ENCODE results near the gene PRR36.
A peak's percentile ranks its signal among the peaks of the same experiment; 100 is the strongest.
"Not testable (repeated sequence)": the region's sequence is repeated elsewhere in the genome, so short reads cannot be mapped to it uniquely, and the experiment has no call there.

The PRR36 gene

DNA sequence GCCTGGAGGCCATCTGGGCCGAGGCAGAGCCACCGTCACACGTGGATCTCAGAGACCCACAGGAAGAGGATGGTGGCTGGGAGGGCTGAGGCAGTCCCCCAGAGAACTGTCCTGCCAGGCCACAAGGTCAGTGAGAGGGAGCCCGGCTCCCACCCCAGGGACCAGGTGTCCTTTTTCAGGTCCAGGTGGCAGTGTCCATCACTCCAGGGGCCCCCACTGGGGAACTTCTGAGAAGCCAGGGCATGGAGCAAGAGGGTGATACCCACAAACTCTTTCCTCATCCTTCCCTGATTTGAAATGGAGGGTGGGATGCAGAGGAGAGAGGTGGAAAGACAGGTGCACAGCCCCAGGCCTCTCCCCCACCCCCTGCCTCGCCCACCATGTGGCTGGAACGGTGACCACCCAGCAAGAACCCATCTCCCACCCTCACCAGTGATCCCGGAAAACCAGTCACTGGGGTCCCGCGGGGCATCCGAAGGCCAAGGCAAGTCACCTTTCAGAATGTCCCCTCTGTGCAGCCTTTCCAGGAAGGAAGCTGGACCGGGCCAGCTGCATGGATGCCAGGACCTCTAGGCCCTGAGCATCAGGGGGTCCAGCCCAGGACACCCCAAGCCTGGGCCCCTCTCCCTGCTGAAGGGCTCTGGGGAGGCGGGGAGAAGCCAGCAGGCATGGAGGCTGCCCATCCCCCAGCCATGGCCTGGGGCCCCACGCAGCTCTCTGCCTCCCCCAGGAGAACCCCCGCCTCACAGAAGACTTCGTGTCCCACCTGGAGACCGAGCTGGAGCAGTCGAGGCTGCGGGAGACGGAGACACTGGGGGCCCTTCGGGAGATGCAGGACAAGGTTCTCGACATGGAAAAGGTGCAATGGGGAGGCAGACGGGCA is 14.1 kb downstream of the PRR36 start:
- no peak for DNase-seq (ENCODE audit: low spot score)

DNA sequence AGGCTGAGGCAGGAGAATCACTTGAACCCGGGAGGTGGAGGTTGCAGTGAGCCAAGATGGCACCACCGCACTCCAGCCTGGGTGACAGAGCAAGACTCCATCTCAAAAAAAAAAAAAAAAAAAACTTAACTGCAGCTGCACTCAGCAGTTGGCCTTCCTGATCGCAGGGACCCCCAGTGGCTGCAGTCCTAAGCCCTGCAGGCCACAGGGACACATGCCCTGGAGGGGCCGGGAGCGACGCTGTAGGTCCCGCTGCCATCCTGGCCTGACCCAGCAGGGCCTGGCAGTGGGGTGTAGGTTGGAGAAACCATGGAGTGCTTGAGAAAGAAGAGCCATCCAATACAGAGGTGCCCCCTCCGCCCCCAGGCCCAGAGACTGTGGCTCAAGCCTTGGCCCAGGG is 15.1 kb downstream of the PRR36 start:
- not testable (repeated sequence) for DNase-seq (ENCODE audit: low spot score)

DNA sequence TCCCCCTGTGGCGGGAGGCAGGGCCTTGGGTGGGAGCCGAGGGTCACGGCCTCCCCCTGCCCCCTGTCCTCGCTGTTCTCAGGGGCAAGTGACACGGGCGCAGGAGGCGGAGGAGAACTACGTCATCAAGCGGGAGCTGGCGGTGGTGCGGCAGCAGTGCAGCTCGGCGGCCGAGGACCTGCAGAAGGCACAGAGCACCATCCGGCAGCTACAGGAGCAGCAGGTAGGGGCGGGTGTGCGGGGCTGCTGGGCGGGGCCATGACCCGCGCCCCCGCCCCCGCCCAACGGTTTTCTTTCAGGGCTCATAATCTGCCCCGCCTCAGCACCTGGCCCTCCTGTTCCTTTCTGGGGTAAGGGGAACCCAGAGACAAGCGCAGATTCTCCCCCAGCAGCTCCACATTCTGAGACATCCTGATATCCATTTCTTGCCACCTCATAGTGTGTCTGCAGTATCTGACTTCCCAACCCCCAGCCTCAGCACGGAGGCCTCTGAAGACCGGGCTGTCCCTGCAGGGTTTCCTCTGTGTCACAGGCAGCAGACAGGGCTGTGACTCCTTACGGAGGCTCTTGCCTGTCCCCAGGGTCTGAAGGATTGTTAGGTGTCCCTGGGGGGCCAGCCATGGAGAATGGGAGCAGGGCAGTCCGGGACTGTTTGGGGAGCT is 15.9 kb downstream of the PRR36 start:
- DNase-seq (ENCODE audit: low spot score) = no peak

DNA sequence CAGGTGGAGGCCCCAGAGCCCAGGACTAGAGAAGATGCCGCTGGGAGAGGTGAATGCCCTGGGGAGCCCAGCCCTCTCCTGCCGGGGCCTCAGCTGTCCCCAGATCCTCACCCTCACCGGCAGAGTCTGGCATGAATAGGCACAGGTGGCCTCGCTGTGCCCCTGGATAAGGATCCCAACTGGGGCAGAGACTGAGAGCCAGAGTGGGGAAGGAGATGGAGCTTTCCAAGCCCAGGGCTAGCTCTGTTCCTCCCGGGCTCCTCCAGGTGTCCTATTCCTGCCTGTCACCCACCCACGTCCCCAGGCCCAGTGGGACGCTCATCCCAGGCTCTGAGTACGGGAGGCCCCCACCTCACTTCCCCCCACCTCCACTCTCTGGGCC is 16.5 kb downstream of the PRR36 start:
- no peak for DNase-seq (ENCODE audit: low spot score)

DNA sequence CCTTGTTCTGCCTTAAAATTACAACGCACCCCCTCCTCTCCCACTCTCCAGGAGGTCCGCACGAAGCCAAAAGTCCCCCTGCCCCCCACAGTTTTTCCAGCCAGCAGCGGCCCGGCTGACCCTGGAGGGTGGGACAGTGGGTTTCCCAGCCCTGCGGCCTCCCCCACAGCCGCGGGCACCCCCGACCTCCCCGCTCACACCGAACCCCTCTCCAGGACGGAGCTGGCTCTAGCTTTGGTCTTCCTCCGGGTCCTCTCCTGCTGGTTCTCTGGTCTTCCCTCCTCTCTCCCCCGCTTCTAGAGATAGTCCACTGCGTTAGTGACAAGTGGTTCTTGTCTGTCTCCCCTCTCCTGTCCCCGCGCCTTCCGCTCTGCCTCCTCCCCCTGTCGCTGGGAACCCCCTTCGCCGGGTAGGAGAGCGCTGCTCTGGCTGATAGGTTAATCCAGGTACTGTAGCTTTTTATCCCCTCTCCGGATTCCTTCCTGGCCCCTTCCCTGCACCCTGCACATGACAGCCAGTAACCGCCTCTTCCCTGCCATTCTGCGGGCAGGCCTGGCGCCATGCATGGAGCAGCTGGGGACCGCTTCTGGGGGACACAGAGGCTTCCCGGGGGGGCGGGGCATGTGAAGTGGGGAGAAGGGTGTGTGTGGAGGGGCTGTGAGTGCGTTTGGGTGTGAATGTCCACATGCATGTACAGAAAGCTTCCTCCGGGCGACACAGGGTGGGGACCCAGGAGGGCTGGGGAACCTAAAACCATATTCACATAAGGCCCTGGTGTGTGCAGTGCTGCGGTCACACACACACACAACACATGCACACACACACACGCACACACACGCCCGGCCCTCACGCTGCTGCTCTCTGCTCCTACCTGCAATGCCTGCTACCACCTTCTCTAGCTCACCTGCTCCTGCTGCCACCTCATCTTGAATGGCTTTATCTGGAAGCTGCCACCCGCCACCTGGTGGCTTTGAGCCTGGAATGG is 17.2 kb downstream of the PRR36 start:
- DNase-seq (ENCODE audit: low spot score) = no peak

DNA sequence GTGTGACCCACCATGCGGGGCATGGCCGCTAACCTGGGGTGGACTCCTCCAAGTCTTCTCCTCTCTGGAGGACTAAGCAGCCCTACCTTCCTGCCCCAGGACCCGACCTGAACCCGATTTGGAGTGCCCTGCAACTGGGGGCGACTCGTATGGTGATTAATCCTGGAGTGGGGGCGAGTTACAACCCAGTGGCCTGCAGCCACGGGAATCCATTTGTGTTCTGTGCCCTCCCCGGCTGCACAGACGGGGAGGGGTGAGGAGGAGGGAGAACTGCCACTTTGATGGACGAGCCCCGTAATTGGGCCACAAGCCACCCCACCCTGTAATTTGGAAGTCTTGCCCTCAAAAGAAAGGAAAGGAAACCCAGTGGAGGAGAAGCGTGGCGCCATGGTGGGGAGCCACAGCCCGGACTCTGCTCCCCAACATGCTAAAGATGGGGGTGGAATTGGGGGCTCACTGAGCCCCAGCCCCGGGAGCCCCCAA is 18.0 kb downstream of the PRR36 start:
- no peak for DNase-seq (ENCODE audit: low spot score)

DNA sequence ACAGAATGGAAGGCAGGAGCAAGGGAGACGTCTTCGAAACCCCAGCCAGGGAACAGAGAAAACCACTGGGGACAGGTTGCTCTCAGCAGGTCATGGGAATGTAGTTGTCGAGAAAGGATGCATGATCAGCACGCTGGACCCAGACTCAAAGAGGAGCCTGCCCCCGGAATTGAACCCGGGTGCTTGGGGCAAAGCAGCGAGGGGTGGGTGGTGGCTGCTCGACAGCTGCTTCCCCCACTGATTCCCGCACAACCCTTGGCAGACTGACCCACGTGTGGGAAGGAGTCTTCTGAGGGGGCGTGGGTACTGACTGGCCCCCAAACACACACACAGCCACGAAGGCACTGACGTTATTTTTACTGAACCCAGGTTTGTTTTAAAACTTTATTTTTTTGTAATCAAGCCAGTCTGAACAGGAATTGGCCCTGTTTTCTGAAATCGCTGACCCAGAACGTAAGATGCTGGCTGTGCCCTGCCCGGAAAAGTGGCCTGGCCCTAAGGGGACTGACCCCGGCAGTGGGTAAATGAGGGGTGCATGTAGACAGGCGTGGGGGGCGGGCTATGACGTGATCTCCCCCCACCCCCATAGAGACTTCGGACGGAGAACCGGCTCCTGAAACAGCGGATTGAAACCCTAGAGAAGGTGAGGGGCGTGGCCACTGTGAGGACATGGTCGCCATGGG is 18.6 kb downstream of the PRR36 start:
- DNase-seq (ENCODE audit: low spot score) = no peak

DNA sequence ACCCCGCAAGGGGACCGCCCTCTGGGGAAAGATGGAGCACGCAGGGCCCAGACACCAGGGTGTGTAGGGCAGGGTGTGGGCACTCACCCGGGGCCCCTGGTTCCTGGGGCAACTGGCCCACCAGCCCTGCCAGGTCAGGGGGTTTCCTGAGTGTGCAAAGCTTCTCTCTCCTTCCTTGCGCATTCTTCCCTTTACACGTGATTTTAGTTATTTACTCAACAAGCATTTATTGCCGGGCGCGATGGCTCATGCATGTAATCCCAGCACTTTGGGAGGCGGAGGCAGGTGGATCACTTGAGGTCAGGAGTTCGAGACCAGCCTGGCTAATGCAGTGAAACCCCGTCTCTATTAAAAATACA is 20.4 kb downstream of the PRR36 start:
- no peak for DNase-seq (ENCODE audit: low spot score)

DNA sequence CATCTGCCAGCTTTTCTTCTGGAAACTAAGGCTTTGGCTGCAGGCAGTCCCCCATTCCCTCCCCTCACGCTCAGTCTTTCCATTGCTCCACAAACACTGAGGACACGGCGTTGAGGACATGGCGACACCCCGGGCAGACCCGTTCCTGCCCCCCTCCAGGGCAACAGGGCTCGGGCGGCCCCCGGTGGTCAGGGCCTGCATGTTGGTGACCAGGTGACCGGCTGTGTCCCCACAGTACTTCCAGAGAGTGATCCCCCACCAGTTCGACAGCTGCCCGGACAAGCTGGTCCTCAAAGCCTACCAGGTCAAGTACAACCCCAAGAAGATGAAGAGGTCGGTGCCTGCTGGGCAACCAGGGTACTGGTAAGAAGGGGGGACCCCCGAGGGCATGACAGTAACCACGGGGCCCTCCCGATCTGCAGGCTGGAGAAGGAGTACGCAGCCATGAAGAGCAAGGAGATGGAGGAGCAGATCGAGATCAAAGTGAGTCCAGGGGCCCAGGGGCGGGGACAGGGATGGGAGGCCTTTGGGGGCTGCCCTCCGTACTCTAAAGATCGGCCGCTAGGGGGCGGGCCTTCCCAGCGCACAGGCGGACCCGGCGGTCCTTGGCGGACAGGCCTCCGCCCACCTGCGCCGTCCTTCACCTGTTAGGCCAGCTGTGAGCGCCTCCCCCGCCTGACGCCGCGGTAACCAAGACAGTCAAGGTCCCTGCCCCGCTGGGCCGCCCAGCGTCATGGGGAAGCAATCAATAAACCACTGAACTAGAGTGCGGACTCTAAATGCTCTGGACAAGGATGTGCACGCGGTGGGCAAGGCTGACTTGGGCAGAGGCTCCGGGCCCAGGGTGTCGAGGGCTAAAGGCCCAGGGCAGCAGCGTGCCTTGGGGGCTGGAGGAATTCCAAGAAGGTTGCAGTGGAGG is 21.1 kb downstream of the PRR36 start:
- DNase-seq (ENCODE audit: low spot score) = peak; percentile 92

DNA sequence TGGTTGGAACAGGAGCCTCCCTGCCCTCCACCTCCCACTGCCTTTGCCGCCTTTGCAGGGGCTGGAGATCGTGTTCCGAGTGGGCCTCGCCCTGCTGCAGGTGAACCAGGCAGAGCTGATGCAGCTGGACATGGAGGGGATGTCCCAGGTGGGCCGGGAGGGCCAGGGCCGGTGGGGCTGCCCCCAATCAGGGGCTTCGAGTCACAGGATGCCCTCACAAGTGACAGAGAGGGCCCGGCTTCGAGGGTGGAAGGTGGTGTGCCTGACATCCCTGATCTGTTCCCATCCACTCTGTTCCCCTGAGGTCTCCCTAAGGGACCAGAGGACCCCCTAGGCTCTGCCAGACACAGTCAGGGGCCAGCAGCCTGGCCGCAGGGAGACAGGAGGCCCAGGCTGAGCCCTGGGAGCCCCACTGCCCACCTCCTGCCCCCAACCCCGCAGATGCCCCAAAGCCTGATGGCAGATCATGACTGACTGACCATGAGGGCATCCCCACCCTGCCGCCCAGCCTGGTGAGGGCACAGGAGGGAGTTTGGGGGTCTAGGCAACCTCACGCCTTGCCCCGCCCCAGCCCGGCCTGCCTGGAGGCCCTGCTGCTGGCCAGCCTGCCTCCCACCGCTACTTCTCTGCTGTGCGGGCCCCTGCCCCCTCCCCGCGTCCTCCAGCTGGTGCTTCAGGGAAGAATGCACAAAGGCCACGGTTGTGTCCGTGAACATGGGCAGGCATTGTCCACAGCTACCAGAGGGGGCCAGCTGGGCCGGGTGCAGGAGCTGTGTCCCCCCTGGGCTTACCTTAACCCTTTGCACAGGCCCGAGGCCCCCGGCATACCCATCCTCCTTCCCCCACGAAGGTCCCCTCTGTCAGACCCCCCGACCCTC is 22.3 kb downstream of the PRR36 start:
- DNase-seq (ENCODE audit: low spot score) = no peak

DNA sequence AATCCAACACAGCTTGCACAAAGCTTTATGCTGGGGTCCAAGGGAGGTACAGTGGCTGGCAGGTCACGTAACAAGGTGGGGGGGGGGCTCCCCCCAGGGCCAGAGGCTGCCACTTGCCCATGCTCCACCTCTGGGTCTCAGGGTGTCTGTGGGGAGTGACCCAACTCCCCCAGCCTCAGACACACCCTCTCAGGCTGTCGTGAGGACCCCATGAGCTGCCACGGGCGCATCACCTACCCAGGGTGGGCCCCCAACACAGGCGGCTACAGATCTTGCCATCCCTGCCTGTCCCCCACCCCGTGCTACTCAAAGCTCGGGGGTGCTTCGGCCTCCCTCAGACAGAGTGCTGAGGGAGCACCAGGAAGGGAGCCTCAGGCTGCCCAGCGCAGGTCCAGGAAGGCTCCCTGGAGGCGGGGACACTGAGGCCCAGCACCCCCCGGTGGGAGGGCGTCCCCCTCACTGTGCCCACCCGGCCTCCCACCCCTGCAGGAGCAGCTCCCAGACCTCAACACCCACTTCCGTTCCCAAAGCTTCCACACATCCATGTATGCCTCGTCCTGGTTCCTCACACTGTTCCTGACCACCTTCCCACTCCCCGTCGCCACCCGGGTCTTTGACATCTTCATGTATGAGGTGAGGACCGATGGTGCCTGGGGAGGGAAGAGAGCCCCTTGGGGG is 23.1 kb downstream of the PRR36 start:
- no peak for DNase-seq (ENCODE audit: low spot score)

DNA sequence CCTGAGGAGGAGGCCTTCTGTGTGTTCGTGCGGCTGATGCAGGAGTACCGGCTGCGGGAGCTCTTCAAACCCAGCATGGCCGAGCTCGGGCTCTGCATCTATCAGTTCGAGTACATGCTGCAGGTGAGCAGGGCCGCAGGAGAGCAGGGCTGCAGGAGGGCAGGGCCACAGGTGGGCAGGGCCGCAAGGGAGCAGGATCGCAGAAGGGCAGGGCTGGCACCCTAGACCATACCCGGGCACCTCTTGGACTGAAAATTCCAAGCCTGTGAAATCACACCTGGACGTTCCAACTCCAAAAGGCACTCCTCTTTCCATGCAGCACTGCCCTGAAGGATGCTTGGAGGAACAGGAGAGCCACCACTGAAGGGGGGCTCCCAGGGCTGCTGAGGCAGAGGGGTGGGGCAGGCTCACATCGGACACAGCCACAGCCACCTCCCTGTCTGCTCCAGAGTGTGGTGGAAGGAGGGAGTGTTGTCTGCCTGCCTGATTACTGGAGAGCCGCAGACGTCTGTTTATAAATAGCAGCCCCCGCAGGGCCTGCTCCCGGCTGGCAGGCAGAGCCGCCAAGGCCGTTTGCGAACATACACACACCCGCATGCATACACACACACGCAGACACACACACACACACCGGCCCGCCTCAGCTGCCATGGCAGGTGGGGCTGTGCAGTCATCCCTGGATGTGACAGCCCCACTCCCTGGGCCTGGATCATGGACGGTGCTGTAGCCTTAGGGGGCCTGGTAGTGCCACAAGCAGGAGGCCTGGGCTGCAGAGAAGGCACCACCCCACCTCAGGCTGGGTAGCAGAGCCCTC is 24.0 kb downstream of the PRR36 start:
- DNase-seq (ENCODE audit: low spot score) = no peak

DNA sequence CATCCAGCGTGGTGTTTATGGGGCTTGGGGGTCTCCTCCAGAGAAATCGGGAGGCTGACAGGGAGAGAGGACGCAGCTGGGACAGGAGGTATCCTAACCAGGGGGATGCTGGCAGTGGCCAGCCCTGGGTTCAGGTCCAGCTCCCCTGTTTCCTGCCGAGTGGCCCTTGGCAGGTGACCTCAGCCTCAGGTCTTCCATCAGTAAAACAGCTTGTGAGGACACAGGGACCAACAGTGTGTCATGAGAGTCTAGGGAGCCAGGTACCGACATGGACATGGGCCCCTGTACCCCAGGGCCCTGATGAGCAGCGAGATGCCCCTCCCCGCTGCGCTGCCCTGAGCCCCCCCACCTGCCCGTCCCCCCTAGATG is 24.6 kb downstream of the PRR36 start:
- DNase-seq (ENCODE audit: low spot score) = no peak

DNA sequence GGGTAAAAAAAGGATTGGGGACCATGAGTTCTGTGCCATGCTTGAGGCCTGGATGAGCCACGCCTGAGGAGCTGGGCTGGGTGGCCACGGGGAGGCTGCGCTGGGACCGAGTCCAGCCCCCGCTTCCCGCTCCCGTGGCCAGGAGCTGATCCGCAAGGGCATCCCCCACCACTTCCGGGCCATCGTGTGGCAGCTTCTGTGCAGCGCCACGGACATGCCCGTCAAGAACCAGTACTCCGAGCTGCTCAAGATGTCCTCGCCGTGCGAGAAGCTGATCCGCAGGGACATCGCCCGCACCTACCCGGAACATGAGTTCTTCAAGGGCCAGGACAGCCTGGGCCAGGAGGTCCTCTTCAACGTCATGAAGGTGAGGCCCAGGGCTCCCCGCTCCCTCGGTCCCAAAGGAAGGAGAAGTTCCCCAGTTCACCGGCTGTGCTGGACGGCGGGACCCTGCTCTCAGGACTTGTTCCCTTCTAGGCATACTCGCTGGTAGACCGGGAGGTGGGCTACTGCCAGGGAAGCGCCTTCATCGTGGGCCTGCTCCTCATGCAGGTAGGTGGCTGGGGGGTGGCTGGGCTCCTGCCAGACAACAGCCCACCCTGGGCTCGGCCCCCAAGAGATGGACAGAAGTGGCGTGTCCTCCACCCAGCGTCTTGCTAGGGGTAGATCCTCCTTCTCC is 25.3 kb downstream of the PRR36 start:
- DNase-seq (ENCODE audit: low spot score) = no peak

DNA sequence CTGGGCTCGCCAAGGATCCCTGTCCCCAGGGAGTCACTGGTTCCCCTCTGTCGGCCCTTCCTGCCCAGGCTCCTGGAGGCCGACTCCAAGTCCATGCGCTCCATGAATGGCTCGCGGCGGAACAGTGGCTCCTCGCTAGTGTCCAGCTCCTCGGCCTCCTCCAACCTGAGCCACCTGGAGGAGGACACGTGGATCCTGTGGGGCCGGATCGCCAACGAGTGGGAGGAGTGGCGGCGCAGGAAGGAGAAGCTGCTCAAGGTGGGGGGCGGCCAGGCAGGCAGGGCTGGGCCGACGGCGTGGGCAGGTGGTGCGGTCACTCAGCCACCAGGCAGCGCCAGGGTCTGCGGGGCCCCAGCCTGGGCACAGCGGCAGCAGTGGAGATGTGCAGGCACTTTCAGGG is 26.5 kb downstream of the PRR36 start:
- DNase-seq (ENCODE audit: low spot score) = no peak

DNA sequence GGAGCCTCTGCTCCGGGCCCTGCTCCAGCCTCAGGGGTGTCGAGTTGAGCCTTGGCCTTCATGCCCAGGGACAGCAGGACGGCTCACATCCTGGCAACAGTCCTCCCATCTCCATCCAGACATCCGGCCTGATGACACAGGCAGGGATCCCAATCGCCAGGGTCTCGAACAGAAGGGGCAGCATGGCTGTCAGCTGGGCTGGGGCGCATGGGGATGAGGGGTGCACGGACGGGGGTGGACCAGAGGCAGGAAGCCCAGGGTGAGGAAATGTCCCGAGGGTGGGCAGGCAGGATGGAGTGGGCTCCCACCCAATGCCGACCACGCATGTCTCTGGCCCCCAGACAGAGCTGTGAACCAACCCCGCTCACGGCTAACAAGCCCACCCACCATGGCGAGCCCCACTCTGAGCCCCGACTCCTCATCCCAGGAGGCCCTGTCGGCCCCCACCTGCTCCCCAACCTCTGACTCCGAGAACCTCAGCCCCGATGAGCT is 28.0 kb downstream of the PRR36 start:
- DNase-seq (ENCODE audit: low spot score) = no peak

DNA sequence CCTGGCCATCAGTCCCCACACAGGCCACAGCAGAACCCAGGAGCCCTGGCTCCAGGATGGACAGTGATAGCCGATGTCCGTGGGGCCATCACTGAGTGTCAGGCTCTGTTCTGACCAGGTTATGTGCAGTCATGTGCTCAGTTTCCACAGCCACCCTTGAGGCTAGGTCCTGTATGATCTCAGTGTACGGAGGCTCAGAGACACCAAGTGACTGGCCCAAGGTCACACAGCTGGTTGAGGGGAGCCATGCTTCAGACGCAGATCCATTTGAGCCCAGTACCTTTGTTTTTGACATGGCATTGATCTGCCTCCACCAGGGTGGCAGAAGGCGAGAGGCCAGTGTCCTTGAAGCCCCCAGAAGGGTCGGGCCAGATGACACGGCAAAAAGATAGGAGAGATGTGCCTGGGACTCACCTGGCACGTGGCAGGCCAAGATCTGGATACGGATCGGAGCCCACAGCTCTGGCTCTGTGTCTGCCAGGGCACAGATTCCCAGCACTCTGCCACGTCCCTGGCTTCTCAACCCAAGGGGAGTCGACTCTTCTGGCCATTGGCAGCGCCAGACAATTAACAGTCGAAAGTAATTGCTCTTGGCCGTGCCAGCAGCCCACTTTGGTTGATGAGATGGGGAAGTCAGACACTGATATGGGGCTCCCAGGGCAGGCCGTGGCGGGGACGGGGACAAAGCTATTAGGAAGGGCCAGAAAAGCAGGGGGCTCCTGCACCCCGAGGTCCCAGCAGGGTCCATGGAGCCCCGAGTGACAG is 28.6 kb downstream of the PRR36 start:
- no peak for DNase-seq (ENCODE audit: low spot score)
